HepG2 (cell line): ENCODE data around the gene HSF4. TPM values are rescaled to one million over a fixed set of nuclear protein-coding genes. Genes with fewer than 3 reads are reported as not detected.

Experiments used
- CAMTA2 ChIP-seq: sonication (generic); formaldehyde crosslinking; IDR thresholded peaks from 2 replicates; pipeline ENCODE4 v1.4.0; 2020; ENCODE audit warnings: mild to moderate bottlenecking, missing genetic modification reagents, borderline replicate concordance
- FOXA3 ChIP-seq: IDR thresholded peaks from 2 replicates; pipeline ENCODE4 v1.6.1; 2016; ENCODE audit warnings: missing genetic modification reagents, missing compliant biosample characterization
- MYC ChIP-seq: sonication (generic); formaldehyde crosslinking; IDR thresholded peaks from 2 replicates; pipeline ENCODE4 v1.9.0; 2021; ENCODE audit warnings: missing genetic modification reagents, borderline replicate concordance
- NFYB ChIP-seq: sonication (generic); formaldehyde crosslinking; IDR thresholded peaks from 2 replicates; pipeline ENCODE4 v1.4.0; 2020; ENCODE audit warnings: missing genetic modification reagents
- PITX1 ChIP-seq: sonication (generic); formaldehyde crosslinking; IDR thresholded peaks from 2 replicates; pipeline ENCODE4 v1.5.1; 2020; ENCODE audit warnings: mild to moderate bottlenecking, missing genetic modification reagents
- RBFOX2 ChIP-seq: fragments of 200-400 bp; formaldehyde crosslinking; IDR thresholded peaks from 2 replicates; pipeline ENCODE4 v1.6.1; 2017; ENCODE audit warnings: low read depth, mild to moderate bottlenecking, low read length
- REPIN1 ChIP-seq: sonication (generic); formaldehyde crosslinking; IDR thresholded peaks from 2 replicates; pipeline ENCODE4 v1.8.0; 2022; ENCODE audit warnings: missing genetic modification reagents, low read depth, mild to moderate bottlenecking, borderline replicate concordance
- TCF7 ChIP-seq: sonication (generic); IDR thresholded peaks from 2 replicates; pipeline ENCODE4 v1.6.1; 2016; ENCODE audit warnings: antibody characterized with exemption, low read depth
- TFDP2 ChIP-seq: sonication (generic); formaldehyde crosslinking; IDR thresholded peaks from 2 replicates; pipeline ENCODE4 v1.4.0; 2020; ENCODE audit warnings: missing genetic modification reagents
- ZFP36L1 ChIP-seq: sonication (generic); formaldehyde crosslinking; IDR thresholded peaks from 2 replicates; pipeline ENCODE4 v1.8.0; 2022; ENCODE audit warnings: mild to moderate bottlenecking, missing genetic modification reagents, moderate library complexity
- ZNF142 ChIP-seq: sonication (generic); formaldehyde crosslinking; IDR thresholded peaks from 2 replicates; pipeline ENCODE4 v1.4.0; 2020; ENCODE audit warnings: missing genetic modification reagents
- ZNF350 ChIP-seq: sonication (generic); formaldehyde crosslinking; IDR thresholded peaks from 2 replicates; pipeline ENCODE4 v1.4.0; 2020; ENCODE audit warnings: mild to moderate bottlenecking, low read depth, missing genetic modification reagents, borderline replicate concordance
- ZNF446 ChIP-seq: sonication (generic); formaldehyde crosslinking; IDR thresholded peaks from 2 replicates; pipeline ENCODE4 v1.5.0; 2020; ENCODE audit warnings: mild to moderate bottlenecking, missing genetic modification reagents
- ZNF451 ChIP-seq: sonication (generic); formaldehyde crosslinking; IDR thresholded peaks from 2 replicates; pipeline ENCODE4 v1.5.0; 2020; ENCODE audit warnings: mild to moderate bottlenecking, missing genetic modification reagents
- polyA plus RNA-seq, 8 experiments: library from polyadenylated mRNA; depleted of rRNA in 3 of 8; stranded (reverse) in 7 of 8; unstranded in 1 of 8; fragments of >200 nt; fragmentation: Illumina TruSeq in 4 of 8; extraction: Trizol in 4 of 8; gene quantifications; 2 replicates each; pipeline versions ENCODE4 v1.2.1 to v1.2.3, GENCODE V29; 2011 to 2016; ENCODE audit warnings: low read depth in 4 of 8, missing spikeins in 1 of 8, mixed read lengths in 1 of 8; ENCODE audit not compliant: insufficient read depth in 1 of 8
- total RNA-seq, 5 experiments: library from RNA; depleted of rRNA; stranded (reverse); fragments of >200 nt; fragmentation: Illumina TruSeq; extraction: Trizol; gene quantifications; 2 replicates each; pipeline ENCODE4 v1.2.3, GENCODE V29; 2016; ENCODE audit warnings: low read depth in 1 of 5
- TF ChIP-seq, protein P1 (sequence below): sonication (generic); formaldehyde crosslinking; IDR thresholded peaks from 2 replicates; pipeline ENCODE4 v1.5.0; 2020; ENCODE audit warnings: mild to moderate bottlenecking, missing genetic modification reagents, borderline replicate concordance
- TF ChIP-seq, protein P2 (sequence below): sonication (generic); formaldehyde crosslinking; IDR thresholded peaks from 2 replicates; pipeline ENCODE4 v1.5.0; 2020; ENCODE audit warnings: mild to moderate bottlenecking, missing genetic modification reagents, moderate library complexity
- TF ChIP-seq, protein P3 (sequence below): sonication (generic); formaldehyde crosslinking; IDR thresholded peaks from 2 replicates; pipeline ENCODE4 v1.4.0; 2020; ENCODE audit warnings: mild to moderate bottlenecking, missing genetic modification reagents

The HSF4 gene
- total and polyA plus RNA-seq, 2 of the 13 experiments (the other 11 are each of a cell fraction or from before 2014, with no cell fraction given) = 3.5 to 16.9 TPM

DNA sequence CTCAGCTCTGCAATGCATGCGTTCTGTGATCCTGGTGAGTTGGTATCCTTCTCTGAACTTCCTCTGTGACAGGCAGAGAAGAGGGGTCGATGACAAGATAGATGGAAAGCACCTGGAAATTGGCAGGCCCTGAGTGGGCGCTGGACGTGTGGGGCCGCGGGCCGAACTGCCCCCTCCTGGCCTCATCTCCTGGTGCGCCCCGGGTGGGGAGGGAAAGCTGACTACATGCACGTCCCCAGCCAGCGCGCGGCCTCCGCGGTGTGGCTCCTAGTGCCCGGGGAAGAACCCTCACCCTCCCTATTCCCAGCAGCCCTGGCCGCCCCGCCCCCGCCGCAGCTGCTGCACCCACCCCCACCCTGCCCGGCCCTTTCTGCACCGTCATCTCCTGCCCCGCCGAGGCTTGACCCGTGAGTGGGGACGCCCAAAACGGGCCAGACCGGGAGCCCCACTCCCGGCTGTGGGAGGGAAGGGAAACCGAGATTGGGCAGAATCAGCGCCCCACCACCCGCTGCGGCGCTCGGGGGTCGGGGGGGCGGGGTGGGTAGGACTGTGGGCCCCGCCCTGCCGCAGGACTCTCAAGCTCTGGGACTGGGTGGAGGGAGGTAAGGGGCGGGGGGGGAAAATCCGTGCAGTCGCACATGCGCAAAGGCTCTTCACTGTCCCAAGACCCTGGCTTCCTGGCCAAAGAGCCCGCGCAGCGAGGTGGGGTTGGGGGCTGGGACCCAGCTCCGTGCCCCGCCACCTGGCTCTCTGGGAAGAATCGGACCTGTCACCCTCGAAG is 5.8 kb downstream of the HSF4 start, which contains the start of gene NOL3 (continued):
- TF ChIP-seq ZNF142 (no peak), FOXA3 (no peak; the same call in 1 of the 2 replicates), CAMTA2 (CRISPR knock-in tag) (no peak), PITX1 (CRISPR knock-in tag) (no peak; the same call in 1 of the 2 replicates), TFDP2 (CRISPR knock-in tag) (peak; percentile 62), TCF7 (peak; percentile 1; the same call in 1 of the 2 replicates), RBFOX2 (peak; percentile 70), NFYB (CRISPR knock-in tag) (0 out of 2 replicates have a peak, but pooled peaks have one; percentile 28), ZNF446 (CRISPR knock-in tag) (no peak; the same call in 1 of the 2 replicates), ZNF451 (CRISPR knock-in tag) (peak; percentile 42; the same call in 1 of the 2 replicates), ZFP36L1 (peak; percentile 54; the same call in 1 of the 2 replicates), ZNF350 (CRISPR knock-in tag) (no peak), REPIN1 (CRISPR knock-in tag) (peak; percentile 34; the same call in 1 of the 2 replicates), MYC (CRISPR knock-in tag) (peak; percentile 55; the same call in 1 of the 2 replicates)
- TF ChIP-seq, protein P1, sequence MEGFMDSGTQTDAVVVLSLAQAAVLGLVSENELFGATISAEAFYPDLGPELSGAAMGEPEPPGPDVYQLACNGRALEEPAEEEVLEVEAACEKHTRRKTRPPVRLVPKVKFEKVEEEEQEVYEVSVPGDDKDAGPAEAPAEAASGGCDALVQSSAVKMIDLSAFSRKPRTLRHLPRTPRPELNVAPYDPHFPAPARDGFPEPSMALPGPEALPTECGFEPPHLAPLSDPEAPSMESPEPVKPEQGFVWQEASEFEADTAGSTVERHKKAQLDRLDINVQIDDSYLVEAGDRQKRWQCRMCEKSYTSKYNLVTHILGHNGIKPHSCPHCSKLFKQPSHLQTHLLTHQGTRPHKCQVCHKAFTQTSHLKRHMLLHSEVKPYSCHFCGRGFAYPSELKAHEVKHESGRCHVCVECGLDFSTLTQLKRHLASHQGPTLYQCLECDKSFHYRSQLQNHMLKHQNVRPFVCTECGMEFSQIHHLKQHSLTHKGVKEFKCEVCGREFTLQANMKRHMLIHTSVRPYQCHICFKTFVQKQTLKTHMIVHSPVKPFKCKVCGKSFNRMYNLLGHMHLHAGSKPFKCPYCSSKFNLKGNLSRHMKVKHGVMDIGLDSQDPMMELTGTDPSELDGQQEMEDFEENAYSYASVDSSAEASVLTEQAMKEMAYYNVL = peak; percentile 38; the same call in 1 of the 2 replicates
- TF ChIP-seq, protein P2, sequence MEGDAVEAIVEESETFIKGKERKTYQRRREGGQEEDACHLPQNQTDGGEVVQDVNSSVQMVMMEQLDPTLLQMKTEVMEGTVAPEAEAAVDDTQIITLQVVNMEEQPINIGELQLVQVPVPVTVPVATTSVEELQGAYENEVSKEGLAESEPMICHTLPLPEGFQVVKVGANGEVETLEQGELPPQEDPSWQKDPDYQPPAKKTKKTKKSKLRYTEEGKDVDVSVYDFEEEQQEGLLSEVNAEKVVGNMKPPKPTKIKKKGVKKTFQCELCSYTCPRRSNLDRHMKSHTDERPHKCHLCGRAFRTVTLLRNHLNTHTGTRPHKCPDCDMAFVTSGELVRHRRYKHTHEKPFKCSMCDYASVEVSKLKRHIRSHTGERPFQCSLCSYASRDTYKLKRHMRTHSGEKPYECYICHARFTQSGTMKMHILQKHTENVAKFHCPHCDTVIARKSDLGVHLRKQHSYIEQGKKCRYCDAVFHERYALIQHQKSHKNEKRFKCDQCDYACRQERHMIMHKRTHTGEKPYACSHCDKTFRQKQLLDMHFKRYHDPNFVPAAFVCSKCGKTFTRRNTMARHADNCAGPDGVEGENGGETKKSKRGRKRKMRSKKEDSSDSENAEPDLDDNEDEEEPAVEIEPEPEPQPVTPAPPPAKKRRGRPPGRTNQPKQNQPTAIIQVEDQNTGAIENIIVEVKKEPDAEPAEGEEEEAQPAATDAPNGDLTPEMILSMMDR (CRISPR knock-in tag) = peak; percentile 63
- TF ChIP-seq, protein P3, sequence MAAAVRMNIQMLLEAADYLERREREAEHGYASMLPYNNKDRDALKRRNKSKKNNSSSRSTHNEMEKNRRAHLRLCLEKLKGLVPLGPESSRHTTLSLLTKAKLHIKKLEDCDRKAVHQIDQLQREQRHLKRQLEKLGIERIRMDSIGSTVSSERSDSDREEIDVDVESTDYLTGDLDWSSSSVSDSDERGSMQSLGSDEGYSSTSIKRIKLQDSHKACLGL = no peak
